Measurements from ENCODE around the gene FMNL2.

- TF ChIP-seq TOX (CRISPR knock-in tag; IDR thresholded peaks at IDR 0.05; ENCODE audit: borderline replicate concordance) (no peak), TSHZ2 (CRISPR knock-in tag; IDR thresholded peaks at IDR 0.05) (no peak), PATZ1 (CRISPR knock-in tag; IDR thresholded peaks at IDR 0.05; ENCODE audit: borderline replicate concordance) (no peak), ZC3H10 (CRISPR knock-in tag; IDR thresholded peaks at IDR 0.05) (no peak), GLIS3 (CRISPR knock-in tag; IDR thresholded peaks at IDR 0.05) (no peak), ZNF565 (CRISPR knock-in tag; conservative IDR thresholded peaks at IDR 0.05; ENCODE audit: low read depth) (no peak), CSRNP3 (CRISPR knock-in tag; IDR thresholded peaks at IDR 0.05) (no peak), RARB (CRISPR knock-in tag; IDR thresholded peaks at IDR 0.05) (no peak), ESRRG (CRISPR knock-in tag; IDR thresholded peaks at IDR 0.05) (no peak), ZFP30 (CRISPR knock-in tag; IDR thresholded peaks at IDR 0.05) (no peak), ARNTL (CRISPR knock-in tag; IDR thresholded peaks at IDR 0.05; ENCODE audit: borderline replicate concordance, low read depth) (no peak), ZFP3 (CRISPR knock-in tag; IDR thresholded peaks at IDR 0.05) (no peak)
Measured at GRCh38 chr2:152440049-152440448, 105.1 kb downstream of the FMNL2 start.
